Measurements from ENCODE around the gene HAVCR1. TPM values are rescaled to one million over a fixed set of nuclear protein-coding genes. Genes with fewer than 3 reads are reported as not detected.

Gene HAVCR1
- under 1 TPM in 2 of 9 donors, not detected in 7; 0.18 to 0.56 TPM for total RNA-seq
- polyA plus RNA-seq: not detected
- long read RNA-seq, donor 1: 0 reads
- long read RNA-seq, donor 2: 0 reads
- long read RNA-seq, donor 3: 0 reads

GRCh38 chr5:157059093-157059539 lies at the start of gene HAVCR1:
TSS of gene HAVCR1 (minus strand) at chr5:157059116. CDS start at chr5:157057943, 1,173 bp downstream.
- TF ChIP-seq CTCF (IDR thresholded peaks at IDR 0.05) (no peak), POLR2A (IDR thresholded peaks at IDR 0.05) (no peak)
- Histone ChIP-seq H3K27ac (no peak within 1 kb of the TSS), H3K27me3 (no peaks in the 10 kb centered on the region), H3K4me3 (no peak within 1 kb of the TSS), H3K4me1 (no peaks in the 10 kb centered on the region), H3K36me3 (no peaks in the 10 kb centered on the region), H3K9me3 (no peaks in the 10 kb centered on the region)
- WGBS, 4 donors: 67 to 91% (median 88%) methylated on average over 9 of the region's 9 CpGs
- ATAC-seq: no peak
- intact Hi-C loops (cut with DNase I): no loop called here
- DNase-seq: no peak

- intact Hi-C loops (cut with DNase I): no loop called here
- WGBS, 4 donors: 44 to 60% (median 53%) methylated on average over 3 of the region's 3 CpGs
- H3K27ac ChIP-seq: peak overlapping the region in 4 of 12 donors; percentile 3 to 87 (median 25)
Measured at GRCh38 chr5:157107508-157107907, 48.6 kb upstream of the HAVCR1 start.

GRCh38 chr5:157106630-157107461 lies 47.9 kb upstream of the HAVCR1 start:
- TF ChIP-seq CTCF (IDR thresholded peaks at IDR 0.05): no peak
- no peak for TF ChIP-seq POLR2A (IDR thresholded peaks at IDR 0.05)
- H3K36me3 ChIP-seq: peaks cover 0 to 17% (median 0%) of the 10 kb centered on the region in 9 donors
- H3K27ac ChIP-seq: peak overlapping the region in 4 of 12 donors; percentile 3 to 87 (median 20)
- no peaks in the 10 kb centered on the region for H3K27me3 ChIP-seq
- no peaks in the 10 kb centered on the region for H3K9me3 ChIP-seq
- peak in 3 of 4 donors; percentile 53 to 68 (median 61) for ATAC-seq
- DNase-seq: peak in 4 of 5 donors; percentile 32 to 79 (median 46)
- intact Hi-C loops (cut with DNase I): no loop called here
- 80 to 87% (median 82%) methylated on average over 14 of the region's 14 CpGs for WGBS, 4 donors
- peaks cover 0 to 31% (median 0%) of the 10 kb centered on the region in 12 donors for H3K4me1 ChIP-seq
- peak overlapping the region in 4 of 12 donors; percentile 19 to 61 (median 32) for H3K4me3 ChIP-seq

More at GRCh38 chr5:157107508-157107907, 48.6 kb upstream of the HAVCR1 start:
- peaks cover 0 to 17% (median 0%) of the 10 kb centered on the region in 9 donors for H3K36me3 ChIP-seq
- H3K27me3 ChIP-seq: no peaks in the 10 kb centered on the region
- H3K9me3 ChIP-seq: no peaks in the 10 kb centered on the region
- DNase-seq: no peak
- peak overlapping the region in 5 of 12 donors; percentile 25 to 61 (median 40) for H3K4me3 ChIP-seq
- peaks cover 0 to 32% (median 0%) of the 10 kb centered on the region in 12 donors for H3K4me1 ChIP-seq
- no peak for ATAC-seq
- TF ChIP-seq POLR2A (IDR thresholded peaks at IDR 0.05): no peak
- no peak for TF ChIP-seq CTCF (IDR thresholded peaks at IDR 0.05)

- intact Hi-C loops (cut with DNase I): no loop called here
- Histone ChIP-seq H3K27me3 (no peaks in the 10 kb centered on the region), H3K9me3 (no peaks in the 10 kb centered on the region), H3K36me3 (peaks cover 0 to 25% (median 0%) of the 10 kb centered on the region in 9 donors), H3K27ac (no peak overlapping the region), H3K4me1 (peaks cover 0 to 17% (median 0%) of the 10 kb centered on the region in 12 donors), H3K4me3 (no peak overlapping the region)
- DNase-seq (no peak), ATAC-seq (peak in 2 of 4 donors; percentile 55 to 66)
- TF ChIP-seq CTCF (IDR thresholded peaks at IDR 0.05) (no peak), POLR2A (IDR thresholded peaks at IDR 0.05) (no peak)
- 63 to 77% (median 64%) methylated on average over 2 of the region's 2 CpGs for WGBS, 4 donors
Measured at GRCh38 chr5:157100140-157100679, 41.3 kb upstream of the HAVCR1 start.
